ENCODE results near the gene FAM163A.
"Not testable (repeated sequence)": the region's sequence is repeated elsewhere in the genome, so short reads cannot be mapped to it uniquely, and the experiment has no call there.

FAM163A gene

DNA sequence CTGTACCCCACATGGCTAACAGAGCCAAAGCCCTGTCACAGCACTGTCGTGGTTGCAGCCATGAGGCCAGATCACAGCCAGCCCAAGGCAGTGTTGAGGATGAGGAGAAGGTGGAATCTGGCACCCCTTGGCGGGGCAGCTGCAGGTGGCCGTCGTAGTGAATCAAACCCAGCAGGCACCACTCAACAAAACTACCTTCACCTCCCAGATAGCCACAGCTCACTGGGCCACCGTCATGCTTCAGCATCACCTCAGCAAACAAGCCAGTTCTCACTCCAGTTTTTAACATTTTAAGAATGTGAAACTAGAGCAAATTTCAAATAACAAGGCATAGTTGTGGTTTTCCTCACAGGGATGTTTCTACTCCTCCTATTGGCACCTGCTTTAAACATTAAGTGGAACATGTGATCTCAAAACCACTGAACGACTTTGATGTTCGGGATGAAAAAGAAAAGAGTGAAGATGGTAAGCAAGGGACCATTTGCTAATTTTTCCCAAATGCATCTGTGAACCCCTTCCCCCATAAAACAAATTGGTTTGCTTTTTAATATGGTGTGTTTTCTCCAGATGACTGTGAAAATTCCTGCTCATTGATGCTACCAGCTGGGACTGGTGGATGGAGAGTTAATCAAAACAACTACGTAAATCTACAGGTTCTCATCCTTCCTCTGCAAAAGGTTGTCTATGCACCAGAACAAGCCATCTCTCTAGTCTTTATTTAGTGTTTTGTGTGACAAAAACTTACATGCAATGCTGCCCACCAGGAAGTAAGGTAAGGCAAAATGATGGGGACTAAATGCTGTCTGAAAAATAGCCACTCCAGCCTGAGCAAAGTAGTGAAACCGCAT, 89.0 kb downstream of the FAM163A start:
- TF ChIP-seq TAF1 (IDR thresholded peaks at IDR 0.05; ENCODE audit: borderline replicate concordance, low read depth, low read length) (no peak), POLR2AphosphoS5 (IDR thresholded peaks at IDR 0.05; ENCODE audit: low read depth, low read length) (no peak), POLR2A (IDR thresholded peaks at IDR 0.05; ENCODE audit: low read depth, low read length) (no peak)
- FAIRE-seq (no peak), DNase-seq (ENCODE audit: insufficient read length) (no peak)

DNA sequence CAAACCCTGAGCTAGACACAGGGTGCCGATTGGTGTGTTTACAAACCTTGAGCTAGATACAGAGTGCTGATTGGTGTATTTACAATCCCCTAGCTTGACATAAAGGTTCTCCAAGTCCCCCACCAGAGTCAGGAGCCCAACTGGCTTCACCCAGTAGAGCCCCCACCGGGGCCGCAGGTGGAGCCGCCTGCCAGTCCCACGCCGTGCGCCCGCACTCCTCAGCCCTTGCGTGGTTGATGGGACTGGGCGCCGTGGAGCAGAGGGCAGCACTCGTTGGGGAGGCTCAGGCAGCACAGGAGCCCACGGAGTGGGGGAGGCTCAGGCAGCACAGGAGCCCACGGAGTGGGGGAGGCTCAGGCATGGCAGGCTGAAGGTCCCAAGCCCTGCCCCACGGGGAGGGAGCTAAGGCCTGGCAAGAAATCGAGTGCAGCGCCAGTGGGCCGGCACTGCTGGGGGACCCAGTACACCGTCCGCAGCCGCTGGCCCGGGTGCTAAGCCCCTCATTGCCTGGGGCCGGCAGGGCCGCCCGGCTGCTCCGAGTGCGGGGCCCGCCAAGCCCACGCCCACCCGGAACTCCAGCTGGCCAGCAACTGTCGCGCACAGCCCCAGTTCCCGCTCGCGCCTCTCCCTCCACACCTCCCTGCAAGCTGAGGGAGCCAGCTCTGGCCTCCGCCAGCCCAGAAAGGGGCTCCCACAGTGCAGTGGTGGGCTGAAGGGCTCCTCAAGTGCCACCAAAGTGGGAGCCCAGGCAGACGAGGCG, 93.8 kb downstream of the FAM163A start:
- FAIRE-seq: not testable (repeated sequence)

DNA sequence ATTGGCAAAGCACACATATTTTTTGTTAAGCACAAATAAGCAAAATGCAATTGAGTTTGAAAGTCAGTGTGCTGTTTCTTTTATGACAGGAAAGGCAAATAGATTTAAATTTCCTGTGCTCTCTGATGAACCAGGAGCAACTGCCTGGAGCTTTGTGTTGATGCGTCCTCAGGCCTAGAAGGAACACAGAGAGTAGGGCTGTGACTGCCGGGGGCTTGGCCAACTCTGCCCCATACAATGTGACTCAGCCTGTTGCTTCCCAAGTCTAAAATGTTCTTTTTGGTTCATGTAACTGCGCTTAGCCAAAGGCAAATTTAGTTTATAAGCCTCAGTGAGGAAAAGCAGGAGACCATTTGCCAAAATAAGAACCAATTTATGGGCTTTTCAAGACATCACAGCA, 97.0 kb downstream of the FAM163A start:
- FAIRE-seq: no peak
- no peak for DNase-seq (ENCODE audit: insufficient read length)
- TF ChIP-seq POLR2A (IDR thresholded peaks at IDR 0.05; ENCODE audit: low read depth, low read length): no peak
- no peak for TF ChIP-seq POLR2AphosphoS5 (IDR thresholded peaks at IDR 0.05; ENCODE audit: low read depth, low read length)
- TF ChIP-seq TAF1 (IDR thresholded peaks at IDR 0.05; ENCODE audit: borderline replicate concordance, low read depth, low read length): no peak

More for the DNA sequence above, 93.8 kb downstream of the FAM163A start:
- not testable (repeated sequence) for DNase-seq (ENCODE audit: insufficient read length)

- DNase-seq (ENCODE audit: insufficient read length) (no peak), FAIRE-seq (no peak)
- no peak for TF ChIP-seq TAF1 (IDR thresholded peaks at IDR 0.05; ENCODE audit: borderline replicate concordance, low read depth, low read length)
- no peak for TF ChIP-seq POLR2A (IDR thresholded peaks at IDR 0.05; ENCODE audit: low read depth, low read length)
- TF ChIP-seq POLR2AphosphoS5 (IDR thresholded peaks at IDR 0.05; ENCODE audit: low read depth, low read length): no peak
Observed at GRCh38 chr1:179848233-179848632, 105.1 kb downstream of the FAM163A start.

DNA sequence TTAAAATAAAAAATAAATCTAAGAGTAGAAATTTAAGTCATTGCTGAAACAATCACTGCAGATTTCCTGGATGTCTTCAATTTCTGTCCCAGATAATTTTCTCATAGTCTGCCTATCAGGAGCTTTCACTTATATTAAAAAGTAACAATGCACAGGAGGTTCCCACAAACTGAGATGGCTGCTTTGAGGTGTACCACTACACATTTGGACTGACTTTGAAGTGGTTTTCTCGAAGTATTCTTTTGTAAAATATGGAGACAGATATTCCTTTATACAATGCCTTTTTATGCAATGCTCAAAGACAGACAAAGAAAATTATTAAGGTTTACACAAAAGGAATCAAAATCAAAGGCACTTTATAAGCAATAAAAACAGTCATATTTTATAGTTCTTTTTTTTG, 110.0 kb downstream of the FAM163A start:
- FAIRE-seq (no peak), DNase-seq (ENCODE audit: insufficient read length) (no peak)
- TF ChIP-seq TAF1 (IDR thresholded peaks at IDR 0.05; ENCODE audit: borderline replicate concordance, low read depth, low read length): no peak
- TF ChIP-seq POLR2A (IDR thresholded peaks at IDR 0.05; ENCODE audit: low read depth, low read length): no peak
- TF ChIP-seq POLR2AphosphoS5 (IDR thresholded peaks at IDR 0.05; ENCODE audit: low read depth, low read length): no peak

DNA sequence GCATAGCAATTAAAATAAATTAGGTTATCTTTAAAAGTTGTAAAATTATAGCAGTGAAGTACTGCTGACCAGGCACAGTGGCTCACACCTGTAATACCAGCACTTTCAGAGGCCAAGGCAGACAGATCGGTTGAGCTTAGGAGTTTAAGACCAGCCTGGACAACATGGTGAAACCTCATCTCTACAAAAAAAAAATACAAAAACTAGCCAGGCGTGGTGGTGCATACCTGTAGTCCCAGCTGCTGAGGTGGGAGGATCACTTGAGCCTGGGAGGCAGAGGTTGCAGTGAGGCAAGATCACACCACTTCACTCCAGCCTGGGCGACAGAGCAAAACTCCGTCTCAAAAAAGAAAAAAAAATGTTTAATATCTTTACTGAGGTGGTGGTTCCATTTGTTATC, 112.7 kb downstream of the FAM163A start:
- not testable (repeated sequence) for FAIRE-seq; DNase-seq (ENCODE audit: insufficient read length)

DNA sequence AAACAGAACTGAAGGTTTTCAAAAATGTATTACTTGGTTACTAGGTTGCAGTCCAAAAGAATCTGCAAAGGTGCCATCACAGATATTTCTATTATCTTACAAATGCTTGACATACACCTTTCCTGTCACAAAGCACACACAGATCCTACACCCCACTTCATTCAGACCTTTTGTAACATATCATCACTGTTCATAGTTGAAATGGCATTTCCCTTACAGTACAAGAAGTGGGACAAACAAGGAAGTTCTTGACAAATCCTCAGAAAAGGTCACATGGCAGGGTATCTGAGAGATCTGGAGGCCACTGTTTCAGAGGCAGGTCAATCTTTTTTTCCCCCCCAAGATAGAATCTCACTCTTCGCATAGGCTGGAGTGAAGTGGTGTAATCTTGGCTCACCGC, 113.2 kb downstream of the FAM163A start:
- TF ChIP-seq POLR2A (IDR thresholded peaks at IDR 0.05; ENCODE audit: low read depth, low read length): no peak
- FAIRE-seq (no peak), DNase-seq (ENCODE audit: insufficient read length) (no peak)

DNA sequence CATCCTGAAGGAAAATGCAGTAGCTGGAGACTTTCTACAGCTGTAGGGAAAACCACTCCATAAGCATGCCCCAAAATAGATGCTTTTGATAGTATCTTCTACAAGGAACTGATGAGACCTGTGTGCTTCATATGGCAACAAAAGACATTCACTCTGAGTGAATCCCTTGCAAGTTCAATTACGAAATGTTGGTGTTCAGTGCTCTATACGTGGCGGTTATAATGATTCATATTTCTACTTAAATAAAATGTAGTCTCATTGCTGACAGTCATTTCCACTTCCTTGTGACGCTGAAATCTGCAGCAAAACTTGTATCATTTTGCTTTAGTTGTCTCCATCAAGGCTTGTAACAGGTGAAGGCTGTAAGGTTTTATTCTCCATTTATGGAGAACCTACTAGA, 113.9 kb downstream of the FAM163A start:
- FAIRE-seq (no peak), DNase-seq (ENCODE audit: insufficient read length) (no peak)
- TF ChIP-seq POLR2AphosphoS5 (IDR thresholded peaks at IDR 0.05; ENCODE audit: low read depth, low read length) (no peak), TAF1 (IDR thresholded peaks at IDR 0.05; ENCODE audit: borderline replicate concordance, low read depth, low read length) (no peak), POLR2A (IDR thresholded peaks at IDR 0.05; ENCODE audit: low read depth, low read length) (no peak)

DNA sequence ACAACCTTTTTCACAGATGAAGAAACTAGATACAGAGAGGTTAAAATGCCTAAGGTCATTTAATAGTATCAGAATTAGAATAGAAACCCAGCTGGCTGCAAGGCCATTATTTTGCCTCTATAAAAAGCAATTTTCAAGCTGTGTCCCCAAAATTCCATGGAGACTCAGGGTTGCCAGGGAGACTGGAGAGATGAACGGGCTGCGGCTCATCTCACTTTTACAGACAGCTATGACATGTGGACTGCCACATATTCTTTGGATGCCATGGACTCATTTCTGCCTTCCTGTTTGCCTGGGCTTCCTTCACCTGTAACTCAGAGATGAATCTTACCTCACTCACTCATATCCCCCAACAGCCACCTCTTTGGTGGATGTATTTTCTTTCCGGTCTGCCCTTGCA, 117.6 kb downstream of the FAM163A start:
- TF ChIP-seq TAF1 (IDR thresholded peaks at IDR 0.05; ENCODE audit: borderline replicate concordance, low read depth, low read length) (no peak), POLR2AphosphoS5 (IDR thresholded peaks at IDR 0.05; ENCODE audit: low read depth, low read length) (no peak), POLR2A (IDR thresholded peaks at IDR 0.05; ENCODE audit: low read depth, low read length) (no peak)
- no peak for FAIRE-seq
- no peak for DNase-seq (ENCODE audit: insufficient read length)

GRCh38 chr1:179865377-179865776, 122.3 kb downstream of the FAM163A start:
- DNase-seq (ENCODE audit: insufficient read length) (no peak), FAIRE-seq (no peak)
- TF ChIP-seq POLR2A (IDR thresholded peaks at IDR 0.05; ENCODE audit: low read depth, low read length) (no peak), POLR2AphosphoS5 (IDR thresholded peaks at IDR 0.05; ENCODE audit: low read depth, low read length) (no peak), TAF1 (IDR thresholded peaks at IDR 0.05; ENCODE audit: borderline replicate concordance, low read depth, low read length) (no peak)

All from GM12892 (cell line).